ENCODE measurements around the gene TACR1. TPM values are rescaled to one million over a fixed set of nuclear protein-coding genes. Genes with fewer than 3 reads are reported as not detected.

TACR1 gene
- total RNA-seq, 1 donor from 2014 or later = not detected

- Mint-ChIP-seq H3K4me1 (peaks cover 12% of the 10 kb centered on the region), H3K27ac (no peak overlapping the region), H3K4me3 (no peak overlapping the region), H3K36me3 (ENCODE audit: low read depth) (no peaks in the 10 kb centered on the region), H3K9me3 (no peaks in the 10 kb centered on the region), H3K27me3 (peaks cover 13% of the 10 kb centered on the region)
- intact Hi-C loops (cut with micrococcal nuclease) = no loop called here
- no peak for TF ChIP-seq CTCF (IDR thresholded peaks at IDR 0.05)
- ChIA-PET CTCF (no interaction called here), POLR2A (no interaction called here)
- DNase-seq (no peak), ATAC-seq (ENCODE audit: low read depth) (no peak)
Observed at GRCh38 chr2:75208738-75209137, 9.4 kb upstream of the TACR1 start.

GRCh38 chr2:75204833-75205232 is 5.5 kb upstream of the TACR1 start:
- CTCF ChIA-PET = no interaction called here
- POLR2A ChIA-PET = no interaction called here
- intact Hi-C loops (cut with micrococcal nuclease) = loop anchor here (5.0 kb wide), 1 partner anchor 422 kb away; no protein-coding TSS in a partner anchor
- H3K4me1 Mint-ChIP-seq = peaks cover 14% of the 10 kb centered on the region
- peaks cover 29% of the 10 kb centered on the region for H3K27me3 Mint-ChIP-seq
- DNase-seq = no peak
- TF ChIP-seq CTCF (IDR thresholded peaks at IDR 0.05) = no peak
- H3K36me3 Mint-ChIP-seq (ENCODE audit: low read depth) = no peaks in the 10 kb centered on the region
- no peak overlapping the region for H3K27ac Mint-ChIP-seq
- H3K4me3 Mint-ChIP-seq = no peak overlapping the region
- peak; percentile 28 for ATAC-seq (ENCODE audit: low read depth)
- no peaks in the 10 kb centered on the region for H3K9me3 Mint-ChIP-seq

GRCh38 chr2:75202359-75202758 is 3.0 kb upstream of the TACR1 start:
- H3K4me1 Mint-ChIP-seq = peaks cover 23% of the 10 kb centered on the region
- DNase-seq (no peak), ATAC-seq (ENCODE audit: low read depth) (no peak)
- TF ChIP-seq CTCF (IDR thresholded peaks at IDR 0.05) = no peak
- no peak overlapping the region for H3K4me3 Mint-ChIP-seq
- no peaks in the 10 kb centered on the region for H3K36me3 Mint-ChIP-seq (ENCODE audit: low read depth)
- ChIA-PET CTCF (no interaction called here), POLR2A (no interaction called here)
- intact Hi-C loops (cut with micrococcal nuclease) = loop anchor here (5.0 kb wide), 1 partner anchor 425 kb away; no protein-coding TSS in a partner anchor
- H3K27ac Mint-ChIP-seq = no peak overlapping the region
- no peaks in the 10 kb centered on the region for H3K9me3 Mint-ChIP-seq
- H3K27me3 Mint-ChIP-seq = peaks cover 49% of the 10 kb centered on the region

- peaks cover 58% of the 10 kb centered on the region for H3K27me3 Mint-ChIP-seq
Observed at GRCh38 chr2:75200140-75201096, 1.1 kb upstream of the TACR1 start.

More at GRCh38 chr2:75200140-75201096, 1.1 kb upstream of the TACR1 start:
- Mint-ChIP-seq H3K27ac (no peak overlapping the region), H3K4me3 (peak overlapping the region; percentile 81), H3K4me1 (peaks cover 23% of the 10 kb centered on the region), H3K36me3 (ENCODE audit: low read depth) (no peaks in the 10 kb centered on the region), H3K9me3 (no peaks in the 10 kb centered on the region)
- ChIA-PET POLR2A (interaction anchor here (1.7 kb wide), 1 partner anchor 205 kb away, joined by 3 read pairs; no protein-coding TSS in a partner anchor), CTCF (interaction anchor here (1.0 to 2.2 kb wide), 17 partner anchors 12 to 408 kb away, joined by 3 to 44 read pairs (median 3); no protein-coding TSS in a partner anchor)
- TF ChIP-seq CTCF (IDR thresholded peaks at IDR 0.05) = no peak
- ATAC-seq (ENCODE audit: low read depth) (no peak), DNase-seq (peak; percentile 20)
- intact Hi-C loops (cut with micrococcal nuclease) = loop anchor here (5.0 kb wide), 1 partner anchor 427 kb away; no protein-coding TSS in a partner anchor

Measured in activated B cell treated with CpG ODN at 0.5 μM for 24 hours (primary cell).